SK-N-MC (cell line): ENCODE data around the gene SUFU.

Experiments
- DNase-seq: peaks from one replicate; pipeline ENCODE4 v3.0.0-alpha.2; 2011; ENCODE audit warnings: low read depth, low spot score
- H3K27ac ChIP-seq: fragments of 200-600 bp; sonication (generic); 2 replicates; pipeline ENCODE4 v1.5.1; 2016; ENCODE audit warnings: mixed run types
- H3K36me3 ChIP-seq: fragments of 200-600 bp; sonication (generic); 2 replicates; pipeline ENCODE4 v1.6.1; 2017; ENCODE audit warnings: antibody characterized with exemption, low read length, mixed read lengths; ENCODE audit not compliant: insufficient read depth
- H3K4me3 ChIP-seq: fragments of 200-600 bp; sonication (generic); 2 replicates; pipeline ENCODE4 v1.5.1; 2016
- H3K9ac ChIP-seq: fragments of 200-600 bp; sonication (generic); 2 replicates; pipeline ENCODE4 v1.8.0; 2017; ENCODE audit warnings: mixed run types, mixed read lengths; ENCODE audit not compliant: insufficient read length
- H3K9me3 ChIP-seq: fragments of 200-600 bp; sonication (generic); 2 replicates; pipeline ENCODE4 v1.6.1; 2017; ENCODE audit warnings: low read depth, mild to moderate bottlenecking, antibody characterized with exemption, low read length, moderate library complexity, mixed read lengths
- EZH2 ChIP-seq: fragments of 200-600 bp; sonication (generic); IDR thresholded peaks from one replicate; pipeline ENCODE4 v1.6.1; 2017; ENCODE audit warnings: antibody characterized with exemption
- FOXP2 ChIP-seq: optimal IDR thresholded peaks from 2 replicates; pipeline ENCODE3; 2011; ENCODE audit warnings: mild to moderate bottlenecking, moderate library complexity; ENCODE audit not compliant: insufficient read depth; ENCODE audit errors: extremely low read length, control extremely low read depth
- POLR2AphosphoS5 ChIP-seq: IDR thresholded peaks from 2 replicates; pipeline ENCODE4 v1.6.1; 2012; ENCODE audit warnings: mild to moderate bottlenecking, low read depth, low read length, borderline replicate concordance

SUFU gene

GRCh38 chr10:102462512-102463054 lies 41.2 kb upstream of the SUFU start:
- no peak overlapping the region for H3K9ac ChIP-seq
- DNase-seq = no peak
- H3K36me3 ChIP-seq = no peaks in the 10 kb centered on the region
- no peak overlapping the region for H3K4me3 ChIP-seq
- no peaks in the 10 kb centered on the region for H3K9me3 ChIP-seq
- no peak overlapping the region for H3K27ac ChIP-seq
- TF ChIP-seq POLR2AphosphoS5 (no peak), FOXP2 (no peak), EZH2 (no peak)

GRCh38 chr10:102463983-102464382 lies 39.8 kb upstream of the SUFU start:
- no peak overlapping the region for H3K9ac ChIP-seq
- no peak overlapping the region for H3K4me3 ChIP-seq
- no peaks in the 10 kb centered on the region for H3K9me3 ChIP-seq
- no peaks in the 10 kb centered on the region for H3K36me3 ChIP-seq
- no peak for DNase-seq
- no peak overlapping the region for H3K27ac ChIP-seq
- no peak for TF ChIP-seq POLR2AphosphoS5
- TF ChIP-seq EZH2 = no peak
- no peak for TF ChIP-seq FOXP2

DNA sequence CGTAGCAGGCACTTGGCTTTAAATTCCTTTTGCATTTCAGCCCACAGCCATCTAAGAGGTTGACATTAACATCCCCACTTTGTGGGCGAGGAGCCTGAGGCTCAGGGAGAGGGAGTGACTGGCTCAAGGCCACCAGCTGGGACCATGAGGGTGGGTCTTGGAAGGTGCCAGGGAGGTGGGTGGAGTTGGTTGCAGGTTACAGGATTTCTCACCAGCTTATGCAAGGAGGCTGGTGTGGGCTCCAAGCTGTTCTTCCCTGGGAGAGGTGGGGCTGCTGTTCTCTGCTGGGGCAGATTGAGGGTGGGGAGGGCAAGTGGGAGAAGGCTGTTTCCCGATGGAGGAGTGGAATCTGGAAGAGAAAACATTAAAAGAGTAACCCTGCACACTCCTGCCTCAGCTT lies 38.3 kb upstream of the SUFU start:
- Histone ChIP-seq H3K36me3 (no peaks in the 10 kb centered on the region), H3K27ac (no peak overlapping the region), H3K9ac (no peak overlapping the region), H3K9me3 (no peaks in the 10 kb centered on the region), H3K4me3 (no peak overlapping the region)
- no peak for DNase-seq
- TF ChIP-seq FOXP2 = no peak
- no peak for TF ChIP-seq EZH2
- TF ChIP-seq POLR2AphosphoS5 = no peak

GRCh38 chr10:102467318-102467717 lies 36.5 kb upstream of the SUFU start:
- Histone ChIP-seq H3K36me3 (no peaks in the 10 kb centered on the region), H3K9me3 (no peaks in the 10 kb centered on the region), H3K4me3 (no peak overlapping the region), H3K9ac (no peak overlapping the region), H3K27ac (no peak overlapping the region)
- TF ChIP-seq POLR2AphosphoS5 (no peak), FOXP2 (no peak), EZH2 (no peak)
- DNase-seq = no peak

DNA sequence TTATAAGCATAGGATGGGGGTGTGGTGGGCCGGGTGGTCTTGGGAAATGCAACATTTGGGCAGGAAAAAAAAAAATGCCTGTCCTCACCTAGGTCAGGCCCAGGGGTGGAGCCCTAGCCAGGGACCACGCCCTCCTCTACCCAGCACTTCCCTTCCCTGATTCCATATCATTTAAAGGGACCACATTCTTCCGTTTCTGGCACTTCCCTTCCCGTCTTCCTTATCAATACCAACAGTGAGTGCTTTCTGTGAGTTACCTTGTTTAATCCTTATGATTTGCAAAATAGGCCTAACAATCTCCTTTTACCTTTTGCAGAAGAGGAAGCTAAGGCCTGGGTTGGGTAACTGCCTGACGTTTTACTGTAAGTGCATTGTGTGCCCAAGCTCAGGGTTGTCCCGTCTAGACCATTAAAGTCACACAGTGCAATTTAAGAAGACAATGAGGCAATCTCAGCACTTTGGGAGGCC lies 35.8 kb upstream of the SUFU start:
- no peaks in the 10 kb centered on the region for H3K36me3 ChIP-seq
- H3K9ac ChIP-seq = no peak overlapping the region
- no peak overlapping the region for H3K4me3 ChIP-seq
- TF ChIP-seq EZH2 (no peak), POLR2AphosphoS5 (no peak), FOXP2 (no peak)
- no peaks in the 10 kb centered on the region for H3K9me3 ChIP-seq
- no peak overlapping the region for H3K27ac ChIP-seq
- no peak for DNase-seq

DNA sequence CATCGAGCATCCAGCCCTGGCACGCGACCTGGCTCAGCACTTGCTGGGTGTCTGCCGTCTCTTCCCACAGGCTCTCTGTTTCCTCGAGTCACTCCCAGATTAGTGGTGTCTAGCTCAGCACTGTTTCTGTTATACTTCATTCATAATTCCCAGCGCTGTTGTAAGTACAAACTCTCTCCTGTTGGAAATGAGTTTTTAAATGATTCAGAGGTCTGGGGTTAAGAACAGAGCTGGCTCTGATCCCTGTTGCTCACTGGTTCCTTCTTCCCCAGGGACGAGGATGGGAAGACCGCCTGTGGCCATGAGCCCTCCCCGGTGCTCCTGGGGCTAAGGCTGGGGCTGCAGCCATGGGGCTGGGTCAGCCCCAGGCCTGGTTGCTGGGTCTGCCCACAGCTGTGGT lies 35.1 kb upstream of the SUFU start:
- H3K9me3 ChIP-seq = no peaks in the 10 kb centered on the region
- H3K27ac ChIP-seq = no peak overlapping the region
- no peak for DNase-seq
- no peak overlapping the region for H3K4me3 ChIP-seq
- H3K36me3 ChIP-seq = no peaks in the 10 kb centered on the region
- H3K9ac ChIP-seq = no peak overlapping the region
- TF ChIP-seq FOXP2 (no peak), POLR2AphosphoS5 (no peak), EZH2 (no peak)

- Histone ChIP-seq H3K36me3 (no peaks in the 10 kb centered on the region), H3K9me3 (no peaks in the 10 kb centered on the region), H3K9ac (no peak overlapping the region), H3K4me3 (no peak overlapping the region), H3K27ac (no peak overlapping the region)
- no peak for DNase-seq
- no peak for TF ChIP-seq FOXP2
These were observed 32.9 kb upstream of the SUFU start for GRCh38 chr10:102470579-102471546.

DNA sequence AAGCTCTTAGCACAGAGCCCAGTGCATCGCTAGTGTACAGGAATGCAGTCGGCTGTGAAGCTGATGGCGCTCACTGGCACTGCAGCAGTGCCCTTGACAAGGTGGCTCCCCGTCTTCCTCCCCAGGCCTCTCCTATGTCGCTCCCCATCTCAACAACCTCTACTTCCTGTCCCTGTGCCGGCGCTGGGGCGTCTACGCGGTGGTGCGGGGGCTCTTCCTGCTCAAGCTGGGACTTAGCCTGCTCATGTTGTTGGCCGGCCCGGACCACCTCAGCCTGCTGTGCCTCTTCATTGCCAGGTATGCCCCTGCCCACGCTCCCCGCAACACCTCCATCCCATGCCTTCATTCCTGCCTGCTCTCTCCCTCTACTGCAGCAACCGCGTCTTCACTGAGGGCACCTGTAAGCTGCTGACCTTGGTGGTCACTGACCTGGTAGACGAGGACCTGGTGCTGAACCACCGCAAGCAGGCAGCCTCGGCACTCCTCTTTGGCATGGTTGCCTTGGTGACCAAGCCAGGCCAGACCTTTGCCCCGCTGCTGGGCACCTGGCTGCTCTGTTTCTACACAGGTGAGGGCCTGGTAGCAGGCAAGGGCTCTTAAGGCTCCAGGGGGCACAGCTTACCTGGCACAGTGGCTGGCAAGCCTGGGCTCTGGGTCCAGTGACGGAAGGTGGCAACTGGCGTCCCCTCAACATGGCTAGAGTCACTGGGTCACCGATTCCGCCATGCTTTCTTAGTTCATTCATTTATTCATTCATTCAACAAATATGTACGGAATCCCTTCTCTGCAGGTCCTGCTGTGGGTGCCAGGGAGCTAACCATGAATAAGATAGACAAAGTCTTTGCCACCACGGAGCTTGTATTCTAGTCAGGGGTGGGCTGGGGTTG lies 30.1 kb upstream of the SUFU start:
- no peak overlapping the region for H3K4me3 ChIP-seq
- H3K27ac ChIP-seq = no peak overlapping the region
- no peaks in the 10 kb centered on the region for H3K9me3 ChIP-seq
- no peak overlapping the region for H3K9ac ChIP-seq
- TF ChIP-seq POLR2AphosphoS5 (no peak), EZH2 (no peak), FOXP2 (no peak)
- H3K36me3 ChIP-seq = no peaks in the 10 kb centered on the region
- DNase-seq = no peak
